ENCODE results near the gene ATP1A4. TPM values are rescaled to one million over a fixed set of nuclear protein-coding genes. Genes with fewer than 3 reads are reported as not detected.

The ATP1A4 gene
- total and polyA plus RNA-seq, 2 of the 8 experiments (the other 6 are each of a cell fraction or from before 2014, with no cell fraction given), result 0.48 to 0.61 TPM

GRCh38 chr1:160114085-160114484 is 37.3 kb upstream of the ATP1A4 start (continued):
- TF ChIP-seq E2F6 (IDR thresholded peaks at IDR 0.05), result no peak
